HL-60 (cell line): ENCODE data around the gene GZMM.

Experiments used
- DNase-seq, 2 experiments: peaks; one replicate each; pipeline ENCODE4 v3.0.0-alpha.2; 2010 to 2020; ENCODE audit warnings: low read depth in 1 of 2, low spot score in 1 of 2
- H3K27ac ChIP-seq: fragments of 250-450 bp; sonication (Bioruptor Pico); replicated peaks from 2 replicates; pipeline ENCODE4 v1.5.1; 2020; ENCODE audit warnings: mild to moderate bottlenecking, moderate library complexity
- H3K27me3 ChIP-seq: fragments of 250-450 bp; sonication (Bioruptor Pico); 2 replicates; pipeline ENCODE4 v1.5.1; 2021; ENCODE audit warnings: mild to moderate bottlenecking, moderate library complexity; ENCODE audit not compliant: insufficient read depth, poor library complexity, severe bottlenecking
- H3K4me3 ChIP-seq: replicated peaks from 2 replicates; pipeline ENCODE4 v1.5.1; 2011; ENCODE audit warnings: mild to moderate bottlenecking, control low read depth, low read length; ENCODE audit not compliant: insufficient read depth
- GABPA ChIP-seq: IDR thresholded peaks from 2 replicates; pipeline ENCODE4 v1.6.1; 2012; ENCODE audit warnings: low read depth
- POLR2AphosphoS5 ChIP-seq: IDR thresholded peaks from 2 replicates; pipeline ENCODE4 v1.6.1; 2012; ENCODE audit warnings: low read depth
- REST ChIP-seq: IDR thresholded peaks from 2 replicates; pipeline ENCODE4 v1.6.1; 2012; ENCODE audit warnings: low read depth; ENCODE audit not compliant: insufficient replicate concordance
- SPI1 ChIP-seq: IDR thresholded peaks from 2 replicates; pipeline ENCODE4 v1.6.1; 2012; ENCODE audit warnings: low read depth, mild to moderate bottlenecking, borderline replicate concordance
- TF ChIP-seq, protein P1 (sequence below): IDR thresholded peaks from one replicate; pipeline ENCODE4 v1.5.1; 2011; ENCODE audit warnings: low read length, control low read depth, inconsistent platforms; ENCODE audit not compliant: insufficient read depth

Gene GZMM

GRCh38 chr19:595326-596262, 51.7 kb downstream of the GZMM start:
- no peak overlapping the region for H3K4me3 ChIP-seq
- TF ChIP-seq GABPA: no peak
- peaks cover 12% of the 10 kb centered on the region for H3K27me3 ChIP-seq
- no peak overlapping the region for H3K27ac ChIP-seq
- no peak for DNase-seq

GRCh38 chr19:596263-596655, 52.4 kb downstream of the GZMM start:
- TF ChIP-seq REST (no peak), GABPA (no peak), SPI1 (no peak), POLR2AphosphoS5 (no peak)
- TF ChIP-seq, protein P1, sequence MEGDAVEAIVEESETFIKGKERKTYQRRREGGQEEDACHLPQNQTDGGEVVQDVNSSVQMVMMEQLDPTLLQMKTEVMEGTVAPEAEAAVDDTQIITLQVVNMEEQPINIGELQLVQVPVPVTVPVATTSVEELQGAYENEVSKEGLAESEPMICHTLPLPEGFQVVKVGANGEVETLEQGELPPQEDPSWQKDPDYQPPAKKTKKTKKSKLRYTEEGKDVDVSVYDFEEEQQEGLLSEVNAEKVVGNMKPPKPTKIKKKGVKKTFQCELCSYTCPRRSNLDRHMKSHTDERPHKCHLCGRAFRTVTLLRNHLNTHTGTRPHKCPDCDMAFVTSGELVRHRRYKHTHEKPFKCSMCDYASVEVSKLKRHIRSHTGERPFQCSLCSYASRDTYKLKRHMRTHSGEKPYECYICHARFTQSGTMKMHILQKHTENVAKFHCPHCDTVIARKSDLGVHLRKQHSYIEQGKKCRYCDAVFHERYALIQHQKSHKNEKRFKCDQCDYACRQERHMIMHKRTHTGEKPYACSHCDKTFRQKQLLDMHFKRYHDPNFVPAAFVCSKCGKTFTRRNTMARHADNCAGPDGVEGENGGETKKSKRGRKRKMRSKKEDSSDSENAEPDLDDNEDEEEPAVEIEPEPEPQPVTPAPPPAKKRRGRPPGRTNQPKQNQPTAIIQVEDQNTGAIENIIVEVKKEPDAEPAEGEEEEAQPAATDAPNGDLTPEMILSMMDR: no peak
- no peak overlapping the region for H3K27ac ChIP-seq
- no peak for DNase-seq
- H3K27me3 ChIP-seq: peaks cover 9% of the 10 kb centered on the region
- H3K4me3 ChIP-seq: no peak overlapping the region

- TF ChIP-seq, protein P1: no peak
- TF ChIP-seq POLR2AphosphoS5: no peak
- no peak for TF ChIP-seq GABPA
- TF ChIP-seq REST: peak; percentile 32
- no peak for TF ChIP-seq SPI1
- DNase-seq: no peak
- Histone ChIP-seq H3K27ac (no peak overlapping the region), H3K27me3 (no peaks in the 10 kb centered on the region), H3K4me3 (no peak overlapping the region)
Observed at GRCh38 chr19:597406-598315, 53.8 kb downstream of the GZMM start.
